GM18507 (cell line): Measurements from ENCODE around the gene GPX2.

Source experiments
- DNase-seq: peaks from one replicate; pipeline ENCODE4 v3.0.0; 2011; ENCODE audit warnings: low read depth; ENCODE audit not compliant: insufficient read length; ENCODE audit errors: extremely low spot score
- FAIRE-seq: peaks from 2 replicates; lab custom pipeline; 2011; peaks lifted over from hg19 to GRCh38; lab: Jason Lieb, UNC

Gene GPX2

GRCh38 chr14:64942531-64943111 is at the start of gene GPX2:
GPX2 (minus strand) TSS chr14:64942745; CDS start chr14:64942726, 19 bp downstream.
- DNase-seq (no peak), FAIRE-seq (no peak)

- no peak for FAIRE-seq
- no peak for DNase-seq
These were observed 48.4 kb upstream of the GPX2 start for GRCh38 chr14:64990939-64991338.

- FAIRE-seq (peak; percentile 69), DNase-seq (no peak)
These were observed 47.8 kb upstream of the GPX2 start for GRCh38 chr14:64990296-64990695.

GRCh38 chr14:64987438-64987767 is 44.9 kb upstream of the GPX2 start:
- DNase-seq = no peak
- no peak for FAIRE-seq

- peak; percentile 89 for DNase-seq
- FAIRE-seq = peak; percentile 98
These were observed 44.3 kb upstream of the GPX2 start, which contains the start of gene FNTB for GRCh38 chr14:64986648-64987437. FNTB (plus strand) TSS chr14:64986895; CDS start chr14:64986954, 59 bp downstream.

GRCh38 chr14:64983439-64984310 is 41.1 kb upstream of the GPX2 start:
- FAIRE-seq (peak; percentile 59), DNase-seq (no peak)

GRCh38 chr14:64979336-64980074 is 37.0 kb upstream of the GPX2 start:
- FAIRE-seq (no peak), DNase-seq (no peak)

GRCh38 chr14:64974563-64974962 is 32.0 kb upstream of the GPX2 start:
- FAIRE-seq (no peak), DNase-seq (no peak)

- DNase-seq (no peak), FAIRE-seq (no peak)
These were observed 31.3 kb upstream of the GPX2 start for GRCh38 chr14:64973826-64974225.

- DNase-seq (no peak), FAIRE-seq (no peak)
These were observed 30.5 kb upstream of the GPX2 start for GRCh38 chr14:64973026-64973442.

- no peak for DNase-seq
- no peak for FAIRE-seq
These were observed 29.6 kb upstream of the GPX2 start, which contains the start of gene RAB15 for GRCh38 chr14:64971943-64972791. RAB15 (minus strand) TSS chr14:64972336; CDS start chr14:64972076, 260 bp downstream.

GRCh38 chr14:64971491-64971942 is 29.0 kb upstream of the GPX2 start:
- DNase-seq = no peak
- no peak for FAIRE-seq

GRCh38 chr14:64970776-64971477 is 28.4 kb upstream of the GPX2 start:
- FAIRE-seq (no peak), DNase-seq (no peak)

GRCh38 chr14:64970041-64970440 is 27.5 kb upstream of the GPX2 start:
- DNase-seq (no peak), FAIRE-seq (no peak)

GRCh38 chr14:64968651-64969050 is 26.1 kb upstream of the GPX2 start:
- FAIRE-seq (no peak), DNase-seq (no peak)

GRCh38 chr14:64968167-64968566 is 25.6 kb upstream of the GPX2 start:
- DNase-seq = no peak
- FAIRE-seq = no peak

- FAIRE-seq (no peak), DNase-seq (no peak)
These were observed 24.4 kb upstream of the GPX2 start for GRCh38 chr14:64966976-64967375.
